ENCODE results near the gene CTH.

DNA sequence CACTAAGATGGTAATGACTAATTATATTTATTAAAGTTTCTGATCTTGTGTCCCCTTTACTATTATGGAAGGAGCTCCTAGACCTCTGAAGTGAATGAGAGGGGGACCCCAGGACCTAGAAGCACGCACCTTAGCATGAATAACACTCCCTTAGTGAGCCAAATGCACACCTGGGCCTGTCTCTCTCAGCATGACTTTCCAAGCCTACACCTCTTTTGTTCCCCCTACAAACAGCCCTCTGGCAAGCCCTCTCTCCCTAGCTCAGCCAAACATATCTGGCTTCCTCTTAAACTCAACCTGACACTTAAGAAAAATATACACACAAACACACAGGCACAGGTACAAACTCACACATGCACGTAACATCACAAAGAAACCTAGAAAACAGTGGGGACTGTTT is 7.3 kb upstream of the CTH start:
- TF ChIP-seq, protein P1, sequence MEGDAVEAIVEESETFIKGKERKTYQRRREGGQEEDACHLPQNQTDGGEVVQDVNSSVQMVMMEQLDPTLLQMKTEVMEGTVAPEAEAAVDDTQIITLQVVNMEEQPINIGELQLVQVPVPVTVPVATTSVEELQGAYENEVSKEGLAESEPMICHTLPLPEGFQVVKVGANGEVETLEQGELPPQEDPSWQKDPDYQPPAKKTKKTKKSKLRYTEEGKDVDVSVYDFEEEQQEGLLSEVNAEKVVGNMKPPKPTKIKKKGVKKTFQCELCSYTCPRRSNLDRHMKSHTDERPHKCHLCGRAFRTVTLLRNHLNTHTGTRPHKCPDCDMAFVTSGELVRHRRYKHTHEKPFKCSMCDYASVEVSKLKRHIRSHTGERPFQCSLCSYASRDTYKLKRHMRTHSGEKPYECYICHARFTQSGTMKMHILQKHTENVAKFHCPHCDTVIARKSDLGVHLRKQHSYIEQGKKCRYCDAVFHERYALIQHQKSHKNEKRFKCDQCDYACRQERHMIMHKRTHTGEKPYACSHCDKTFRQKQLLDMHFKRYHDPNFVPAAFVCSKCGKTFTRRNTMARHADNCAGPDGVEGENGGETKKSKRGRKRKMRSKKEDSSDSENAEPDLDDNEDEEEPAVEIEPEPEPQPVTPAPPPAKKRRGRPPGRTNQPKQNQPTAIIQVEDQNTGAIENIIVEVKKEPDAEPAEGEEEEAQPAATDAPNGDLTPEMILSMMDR (conservative IDR thresholded peaks at IDR 0.05; ENCODE audit: low read depth, low read length) = no peak
- no peak for TF ChIP-seq EZH2 (IDR thresholded peaks at IDR 0.05; ENCODE audit: borderline replicate concordance, low read depth, low read length, poor library complexity, severe bottlenecking)
